ENCODE results near the gene MTMR11. TPM values are rescaled to one million over a fixed set of nuclear protein-coding genes. Genes with fewer than 3 reads are reported as not detected.
A peak's percentile ranks its signal among the peaks of the same experiment; 100 is the strongest.

MTMR11 gene
- total and polyA plus RNA-seq, 2 experiments from 2014 or later, result 34.0 to 37.0 TPM

- no peak for DNase-seq (ENCODE audit: low spot score)
- H3K27me3 ChIP-seq, result no peaks in the 10 kb centered on the region
- no peak overlapping the region for H3K27ac ChIP-seq
- H3K36me3 ChIP-seq (replicated peaks; ENCODE audit: insufficient read depth, low read depth), result no peaks in the 10 kb centered on the region
- TF ChIP-seq EZH2 (IDR thresholded peaks at IDR 0.05; ENCODE audit: borderline replicate concordance) (no peak), EZH2phosphoT487 (IDR thresholded peaks at IDR 0.05; ENCODE audit: low read depth, severe bottlenecking, unreplicated experiment) (no peak), CTCF (IDR thresholded peaks at IDR 0.05; ENCODE audit: poor library complexity) (no peak)
- no peaks in the 10 kb centered on the region for H3K9me3 ChIP-seq (ENCODE audit: low read depth)
- WGBS (ENCODE audit: low lambda C conversion rate, missing lambda C conversion rate), result 86% methylated on average over 5 of the region's 5 CpGs
- H3K4me2 ChIP-seq, result no peak overlapping the region
- no peaks in the 10 kb centered on the region for H3K4me1 ChIP-seq (ENCODE audit: insufficient read depth)
- peaks cover 4% of the 10 kb centered on the region for H3K79me2 ChIP-seq
- no peak overlapping the region for H3K4me3 ChIP-seq
- H2AFZ ChIP-seq, result no peak overlapping the region
- H4K20me1 ChIP-seq (ENCODE audit: insufficient read depth, poor library complexity, severe bottlenecking), result no peaks in the 10 kb centered on the region
- H3K9me2 ChIP-seq (replicated peaks; ENCODE audit: insufficient read depth), result no peaks in the 10 kb centered on the region
Observed at GRCh38 chr1:149903836-149904491, 32.7 kb downstream of the MTMR11 start.

DNA sequence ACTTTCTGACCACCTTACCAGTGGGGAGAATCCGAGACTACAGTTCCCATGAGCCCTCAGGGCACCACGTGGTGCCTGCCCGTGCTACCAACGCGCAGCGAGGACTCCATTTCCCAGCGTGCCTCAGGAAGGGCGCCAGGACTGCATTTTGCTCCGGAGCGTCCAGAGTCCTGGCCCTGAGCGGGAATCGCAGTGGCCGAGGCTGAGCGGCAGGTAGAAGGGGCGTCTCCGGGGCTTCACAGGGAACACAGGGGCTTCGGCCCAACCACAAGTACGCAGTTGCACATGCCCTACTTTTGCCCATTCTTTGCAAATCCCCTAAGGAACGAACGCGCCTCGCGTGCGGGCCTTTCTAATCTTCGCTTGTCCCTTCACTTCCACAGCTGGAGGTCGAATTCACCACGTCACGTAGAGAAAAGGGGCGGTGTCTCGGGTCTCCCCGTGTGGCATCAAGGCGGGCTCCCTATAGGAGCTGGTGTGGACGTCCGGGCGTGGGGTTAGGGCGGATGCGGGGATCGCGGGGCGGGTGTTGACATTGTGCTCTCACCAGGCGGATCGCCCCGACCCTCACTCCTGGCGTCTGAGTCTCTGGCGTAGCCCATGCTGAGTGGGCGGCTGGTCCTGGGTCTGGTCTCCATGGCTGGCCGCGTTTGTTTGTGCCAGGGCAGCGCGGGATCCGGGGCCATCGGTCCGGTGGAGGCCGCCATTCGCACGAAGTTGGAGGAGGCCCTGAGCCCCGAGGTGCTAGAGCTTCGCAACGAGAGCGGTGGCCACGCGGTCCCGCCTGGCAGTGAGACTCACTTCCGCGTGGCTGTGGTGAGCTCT, 37.0 kb downstream of the MTMR11 start, which contains the start of gene BOLA1:
Gene BOLA1, plus strand, starts transcription at position 109 of the 825 bp plus-strand sequence. Its CDS starts 492 bp downstream, at position 601.
- TF ChIP-seq EZH2 (IDR thresholded peaks at IDR 0.05; ENCODE audit: borderline replicate concordance), result no peak
- TF ChIP-seq EZH2phosphoT487 (IDR thresholded peaks at IDR 0.05; ENCODE audit: low read depth, severe bottlenecking, unreplicated experiment), result no peak
- TF ChIP-seq CTCF (IDR thresholded peaks at IDR 0.05; ENCODE audit: poor library complexity), result no peak
- H3K27me3 ChIP-seq, result no peaks in the 10 kb centered on the region
- no peaks in the 10 kb centered on the region for H3K36me3 ChIP-seq (replicated peaks; ENCODE audit: insufficient read depth, low read depth)
- DNase-seq (ENCODE audit: low spot score), result peak; percentile 95
- WGBS (ENCODE audit: low lambda C conversion rate, missing lambda C conversion rate), result 28% methylated on average over 54 of the region's 65 CpGs
- peak within 1 kb of the TSS; percentile 83 for H3K27ac ChIP-seq
- no peaks in the 10 kb centered on the region for H3K4me1 ChIP-seq (ENCODE audit: insufficient read depth)
- H4K20me1 ChIP-seq (ENCODE audit: insufficient read depth, poor library complexity, severe bottlenecking), result no peaks in the 10 kb centered on the region
- H3K79me2 ChIP-seq, result peaks cover 4% of the 10 kb centered on the region
- no peaks in the 10 kb centered on the region for H3K9me3 ChIP-seq (ENCODE audit: low read depth)
- peak within 1 kb of the TSS; percentile 77 for H3K4me2 ChIP-seq
- no peaks in the 10 kb centered on the region for H3K9me2 ChIP-seq (replicated peaks; ENCODE audit: insufficient read depth)
- H3K4me3 ChIP-seq, result peak within 1 kb of the TSS; percentile 35
- H2AFZ ChIP-seq, result peak within 1 kb of the TSS; percentile 66

GRCh38 chr1:149896575-149896974, 40.1 kb downstream of the MTMR11 start:
- Histone ChIP-seq H3K27ac (no peak overlapping the region), H3K27me3 (no peaks in the 10 kb centered on the region), H3K4me2 (no peak overlapping the region), H3K9me2 (replicated peaks; ENCODE audit: insufficient read depth) (no peaks in the 10 kb centered on the region), H3K4me1 (ENCODE audit: insufficient read depth) (no peaks in the 10 kb centered on the region), H2AFZ (no peak overlapping the region), H3K4me3 (no peak overlapping the region), H3K9me3 (ENCODE audit: low read depth) (no peaks in the 10 kb centered on the region), H3K36me3 (replicated peaks; ENCODE audit: insufficient read depth, low read depth) (no peaks in the 10 kb centered on the region), H3K79me2 (peaks cover 4% of the 10 kb centered on the region), H4K20me1 (ENCODE audit: insufficient read depth, poor library complexity, severe bottlenecking) (no peaks in the 10 kb centered on the region)
- no peak for DNase-seq (ENCODE audit: low spot score)
- 95% methylated on average over 4 of the region's 4 CpGs for WGBS (ENCODE audit: low lambda C conversion rate, missing lambda C conversion rate)
- TF ChIP-seq EZH2phosphoT487 (IDR thresholded peaks at IDR 0.05; ENCODE audit: low read depth, severe bottlenecking, unreplicated experiment), result no peak
- TF ChIP-seq EZH2 (IDR thresholded peaks at IDR 0.05; ENCODE audit: borderline replicate concordance), result no peak
- no peak for TF ChIP-seq CTCF (IDR thresholded peaks at IDR 0.05; ENCODE audit: poor library complexity)
